ENCODE data around the gene NKIRAS2. TPM values are rescaled to one million over a fixed set of nuclear protein-coding genes. Genes with fewer than 3 reads are reported as not detected.
"Not testable (repeated sequence)": the region's sequence is repeated elsewhere in the genome, so short reads cannot be mapped to it uniquely, and the experiment has no call there.

NKIRAS2 gene
- polyA plus RNA-seq, 1 donor, result 49.4 TPM

- no peak for DNase-seq
Observed at GRCh38 chr17:41989702-41990419, 30.0 kb upstream of the NKIRAS2 start.

DNA sequence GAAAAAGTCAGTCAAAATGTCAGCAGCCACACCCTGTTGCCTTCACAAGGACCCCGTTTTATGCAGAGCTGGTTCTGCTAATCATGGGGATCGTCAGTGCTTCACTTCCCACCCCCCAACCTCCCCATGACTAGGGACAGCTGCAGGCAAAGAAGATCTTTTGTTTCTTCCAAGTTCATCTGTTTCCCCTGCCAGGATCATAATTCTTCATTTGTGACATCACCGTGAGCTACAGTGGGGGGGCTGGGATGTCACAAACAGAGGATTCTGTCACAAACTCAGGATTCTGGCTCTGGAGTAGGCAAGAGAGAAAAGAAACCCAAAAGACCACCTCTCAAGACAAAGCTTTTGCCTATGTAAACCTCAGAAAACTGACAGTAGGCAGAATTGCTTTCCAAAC lies 27.3 kb upstream of the NKIRAS2 start:
- DNase-seq, result no peak

DNA sequence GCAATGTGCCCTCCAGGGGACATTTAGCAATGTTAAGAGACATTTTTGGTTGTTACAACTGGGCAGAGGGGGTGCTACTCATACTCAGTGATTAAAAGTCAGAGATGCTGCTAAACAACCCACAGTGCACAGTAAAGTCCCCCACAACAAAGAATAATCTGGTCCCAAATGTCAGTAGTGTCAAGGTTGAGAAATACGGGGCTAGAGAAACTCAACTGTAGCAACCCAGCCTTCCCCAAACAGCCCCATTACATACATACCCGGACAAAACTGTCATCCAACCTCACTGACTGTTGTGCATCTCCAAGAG lies 23.1 kb upstream of the NKIRAS2 start:
- no peak for DNase-seq

GRCh38 chr17:41998497-41998896 lies 21.4 kb upstream of the NKIRAS2 start:
- no peak for DNase-seq

GRCh38 chr17:42000413-42001133 lies 19.3 kb upstream of the NKIRAS2 start:
- no peak for DNase-seq

DNA sequence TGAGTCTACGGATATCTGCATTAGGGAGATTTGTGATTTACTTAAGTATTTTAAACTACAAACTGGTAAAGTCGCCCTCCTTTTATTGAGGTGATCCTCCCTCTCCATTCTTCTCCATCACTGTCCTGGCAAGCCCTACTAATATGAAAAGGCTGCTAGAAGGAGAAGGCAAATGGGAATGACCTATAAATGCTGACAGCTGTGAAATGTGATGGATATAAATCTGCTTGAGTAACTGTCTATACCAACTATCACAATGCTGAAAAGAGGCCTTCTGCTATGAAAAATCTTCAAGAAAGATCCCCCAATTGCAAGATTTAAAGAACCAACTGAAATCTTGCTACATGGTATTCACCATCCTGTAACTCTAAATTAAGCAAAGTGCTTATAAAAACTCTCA lies 18.2 kb upstream of the NKIRAS2 start:
- no peak for DNase-seq

- no peak for DNase-seq
Observed at GRCh38 chr17:42002175-42002791, 17.6 kb upstream of the NKIRAS2 start.

- no peak for DNase-seq
Observed at GRCh38 chr17:42002792-42003301, 17.0 kb upstream of the NKIRAS2 start.

DNA sequence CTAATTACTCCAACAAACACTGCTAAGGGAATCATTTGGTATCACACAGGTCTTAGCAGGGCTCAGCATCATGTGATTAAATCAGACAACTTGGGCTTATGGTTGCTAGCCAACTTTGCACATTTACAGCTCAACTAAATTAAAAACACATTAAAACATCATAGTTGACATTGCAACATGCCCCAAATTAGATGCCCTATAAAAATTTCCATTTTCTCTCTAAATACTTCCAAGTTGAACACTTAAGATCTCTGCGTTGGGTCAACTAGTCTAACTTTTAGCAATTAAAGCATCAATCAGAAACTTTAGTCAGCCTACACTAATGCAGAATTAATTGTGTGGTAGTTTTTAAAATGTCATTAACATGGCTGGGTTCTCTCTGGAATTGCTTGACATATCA lies 14.7 kb upstream of the NKIRAS2 start:
- DNase-seq, result no peak

- no peak for DNase-seq
Observed at GRCh38 chr17:42009170-42009569, 10.7 kb upstream of the NKIRAS2 start.

DNA sequence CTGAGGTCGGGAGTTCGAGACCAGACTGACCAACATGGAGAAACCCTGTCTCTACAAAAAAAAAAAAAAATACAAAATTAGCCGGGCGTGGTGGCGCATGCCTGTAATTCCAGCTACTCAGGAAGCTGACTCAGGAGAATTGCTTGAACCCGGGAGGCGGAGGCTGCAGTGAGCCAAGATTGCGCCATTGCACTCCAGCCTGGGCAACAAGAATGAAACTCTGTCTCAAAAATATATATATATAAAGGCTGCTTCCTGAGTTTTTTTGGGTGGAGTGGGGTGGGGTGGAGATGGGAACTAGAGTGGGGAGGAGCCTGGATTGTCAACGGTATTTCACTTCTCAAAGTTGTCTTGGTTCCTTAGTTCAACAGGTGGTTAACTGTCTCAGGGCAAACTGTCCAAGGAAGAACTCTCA lies 9.6 kb upstream of the NKIRAS2 start:
- not testable (repeated sequence) for DNase-seq

- DNase-seq, result no peak
Observed at GRCh38 chr17:42010898-42011516, 8.9 kb upstream of the NKIRAS2 start.

DNA sequence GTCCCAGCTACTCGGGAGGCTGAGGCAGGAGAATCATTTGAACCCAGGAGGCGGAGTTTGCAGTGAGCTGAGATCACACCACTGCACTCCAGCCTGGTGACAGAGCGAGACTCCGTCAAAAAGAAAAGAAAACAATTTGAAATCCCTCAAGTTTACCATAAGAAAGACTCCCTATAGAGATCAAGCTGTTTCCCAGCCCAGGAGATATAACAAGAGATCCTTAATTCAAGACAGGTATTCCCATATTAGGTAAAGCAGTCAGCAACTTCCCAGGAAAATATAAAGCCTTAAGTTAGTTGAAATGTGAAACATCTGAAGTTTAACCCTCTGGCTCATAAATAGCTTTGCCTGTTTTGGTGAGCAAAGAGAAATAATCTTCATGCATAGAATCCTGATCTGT lies 7.5 kb upstream of the NKIRAS2 start:
- DNase-seq, result not testable (repeated sequence)

- DNase-seq, result not testable (repeated sequence)
Observed at GRCh38 chr17:42013740-42014139, 6.2 kb upstream of the NKIRAS2 start.

GRCh38 chr17:42016411-42016831 lies 3.5 kb upstream of the NKIRAS2 start:
- DNase-seq, result no peak

DNA sequence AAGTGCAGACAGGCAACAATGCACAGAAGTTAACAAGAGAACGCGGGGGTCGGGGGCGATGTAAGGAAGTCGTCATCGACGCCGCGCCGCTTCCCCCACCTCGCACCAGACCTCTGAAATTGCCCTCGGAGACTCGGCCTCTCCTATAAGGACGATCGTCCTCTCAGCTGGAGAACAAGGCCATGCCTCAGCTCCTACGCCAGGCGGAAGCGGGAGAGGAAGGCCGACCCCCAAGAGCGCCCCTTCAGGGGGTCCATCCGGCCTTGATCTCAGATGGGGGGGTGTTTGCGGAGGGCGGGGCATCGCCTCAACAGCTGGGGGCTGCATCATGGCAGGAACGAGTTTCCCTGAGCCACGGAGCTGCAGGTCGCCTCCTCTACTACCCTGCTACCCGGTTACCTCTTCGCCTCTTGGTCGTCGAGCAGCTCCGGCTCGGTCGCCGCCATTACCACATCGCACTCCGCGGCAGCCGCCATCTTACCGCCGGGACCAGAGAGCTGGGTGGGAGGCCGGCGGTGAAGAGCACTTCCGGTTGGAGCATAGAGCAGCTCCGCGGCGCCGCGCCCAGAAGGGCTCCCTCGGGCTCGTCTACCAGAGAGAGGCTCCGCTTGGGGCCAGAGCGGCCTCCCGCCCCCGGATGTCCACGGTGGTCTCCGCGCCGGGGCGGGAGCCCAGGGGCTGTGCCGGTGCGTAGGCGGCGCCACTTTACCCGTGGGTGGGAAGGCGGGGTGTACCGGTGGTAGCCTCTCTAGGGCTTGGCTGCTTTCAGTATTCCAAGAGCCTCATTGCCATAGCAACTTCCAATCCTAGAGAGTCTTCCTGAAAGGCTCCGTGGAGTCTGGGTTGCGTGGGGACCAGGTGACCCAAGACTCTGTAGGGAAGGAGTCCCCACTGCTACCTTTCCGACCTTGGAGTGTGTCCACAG lies 2.7 kb upstream of the NKIRAS2 start, which contains the start of gene DNAJC7:
Gene DNAJC7, minus strand, starts transcription at position 499 of the 925 bp plus-strand sequence. Its CDS starts 23 bp downstream, at position 476.
- peak; percentile 90 for DNase-seq

DNA sequence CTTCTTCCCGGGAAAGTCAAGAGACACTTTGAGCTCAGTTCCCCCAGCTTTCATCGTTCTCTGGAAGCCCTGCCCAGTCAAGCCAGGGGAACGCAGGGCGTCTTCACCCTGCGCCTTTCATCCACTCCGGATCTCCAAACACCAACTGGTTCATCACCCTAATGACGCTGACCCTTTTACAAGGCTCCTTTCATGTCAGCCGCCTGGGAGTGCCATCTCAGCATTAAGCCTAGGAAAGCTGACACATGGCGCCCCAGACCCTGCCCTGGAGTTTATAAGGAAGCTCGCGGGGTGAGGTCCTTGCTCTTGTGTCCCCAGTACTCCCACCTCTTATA lies 2.1 kb upstream of the NKIRAS2 start:
- DNase-seq, result no peak

DNA sequence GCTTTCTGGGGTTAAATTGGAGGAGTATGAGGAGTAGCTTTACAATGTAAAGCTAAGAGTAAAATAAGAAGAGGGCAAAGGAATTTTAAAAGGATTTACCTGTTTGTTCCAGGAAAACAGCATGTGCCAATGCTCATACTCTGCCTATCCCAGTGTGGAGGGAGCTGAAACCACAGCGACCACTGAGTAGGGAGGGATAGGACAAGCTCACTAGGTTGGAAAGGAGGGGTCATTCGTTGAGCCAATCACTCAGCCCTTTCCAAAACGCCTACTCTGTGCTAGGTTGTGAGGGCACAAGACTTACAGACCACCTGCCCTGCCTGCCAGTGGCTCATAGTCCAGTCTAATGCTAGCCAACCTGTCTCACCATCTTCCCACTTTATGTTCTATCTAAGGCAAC lies 1.6 kb upstream of the NKIRAS2 start:
- DNase-seq, result no peak

GRCh38 chr17:42018988-42019387 lies 902 bp upstream of the NKIRAS2 start:
- no peak for DNase-seq

DNA sequence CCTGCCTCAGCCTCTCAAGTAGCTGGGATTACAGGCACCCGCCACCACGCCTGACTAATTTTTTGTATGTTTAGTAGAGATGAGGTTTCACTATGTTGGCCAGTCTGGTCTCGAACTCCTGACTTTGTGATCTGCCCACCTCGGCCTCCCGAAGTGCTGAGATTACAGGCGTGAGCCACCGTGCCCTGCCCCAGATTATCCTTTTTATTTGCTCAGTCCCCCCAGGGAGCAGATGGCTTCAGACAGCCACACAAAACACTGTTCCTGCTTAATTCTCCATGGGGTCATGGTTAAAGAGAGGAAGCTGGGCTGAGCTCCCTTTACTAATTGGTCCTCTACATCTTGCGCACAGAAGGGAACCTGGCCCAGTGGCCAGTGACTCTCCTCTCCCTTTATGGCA lies 955 bp downstream of the NKIRAS2 start:
- DNase-seq, result not testable (repeated sequence)

DNA sequence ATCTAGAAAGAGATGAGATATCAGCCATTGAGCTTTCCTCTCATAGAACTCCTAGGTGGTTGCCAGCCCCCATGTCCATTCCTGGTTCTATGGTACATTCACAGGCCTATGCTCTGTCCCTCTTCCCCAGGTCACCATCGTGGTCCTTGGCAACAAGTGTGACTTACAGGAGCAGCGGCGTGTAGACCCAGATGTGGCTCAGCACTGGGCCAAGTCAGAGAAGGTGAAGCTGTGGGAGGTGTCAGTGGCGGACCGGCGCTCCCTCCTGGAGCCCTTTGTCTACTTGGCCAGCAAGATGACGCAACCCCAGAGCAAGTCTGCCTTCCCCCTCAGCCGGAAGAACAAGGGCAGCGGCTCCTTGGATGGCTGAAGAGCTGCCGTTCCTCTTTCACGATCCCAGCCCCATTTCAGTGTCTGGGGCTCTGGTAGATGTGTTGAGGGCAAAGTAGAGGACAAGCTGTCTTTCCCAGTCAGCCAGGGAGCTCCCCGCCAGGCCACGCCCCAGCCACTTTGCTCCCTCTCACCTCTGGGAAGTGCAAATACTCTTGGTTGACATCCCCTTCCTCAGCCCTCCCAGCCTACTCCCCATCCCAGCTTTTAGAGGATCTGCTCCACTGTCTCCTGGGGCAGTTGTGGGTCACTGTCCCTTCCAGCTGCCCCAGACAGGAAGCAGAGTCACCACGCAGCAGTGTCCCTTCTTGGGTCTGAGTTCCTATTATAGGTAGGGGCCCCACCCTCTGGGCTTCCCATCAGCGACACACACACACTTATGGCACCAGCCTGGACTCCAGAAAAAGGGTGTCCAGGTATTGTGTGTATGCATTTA lies 3.8 kb downstream of the NKIRAS2 start:
- no peak for DNase-seq

Measured in left kidney (tissue), 2 donors.